Fibroblast of the aortic adventitia (primary cell): ENCODE data around the gene N4BP2L2. TPM values are rescaled to one million over a fixed set of nuclear protein-coding genes. Genes with fewer than 3 reads are reported as not detected.

Source experiments
- DNase-seq: peaks from one replicate; pipeline ENCODE4 v3.0.0-alpha.2; 2010; ENCODE audit warnings: low read depth
- H3K4me3 ChIP-seq: 2 replicates; pipeline ENCODE4 v1.5.1; 2011; ENCODE audit warnings: low read depth, mild to moderate bottlenecking, control low read depth, low read length, moderate library complexity
- total RNA-seq: library from RNA; depleted of rRNA; stranded (reverse); fragments of >200 nt; gene quantifications from 2 replicates; pipeline ENCODE4 v1.2.3, GENCODE V29; 2012; ENCODE audit warnings: low replicate concordance
- TF ChIP-seq, protein P1 (sequence below): IDR thresholded peaks from 2 replicates; pipeline ENCODE4 v1.5.1; 2011; ENCODE audit warnings: mild to moderate bottlenecking, low read length, control low read depth, inconsistent platforms; ENCODE audit not compliant: insufficient read depth

Gene N4BP2L2
- total RNA-seq, 1 donor, result 157 TPM

GRCh38 chr13:32530841-32531253 lies 7.7 kb downstream of the N4BP2L2 start:
- TF ChIP-seq, protein P1, sequence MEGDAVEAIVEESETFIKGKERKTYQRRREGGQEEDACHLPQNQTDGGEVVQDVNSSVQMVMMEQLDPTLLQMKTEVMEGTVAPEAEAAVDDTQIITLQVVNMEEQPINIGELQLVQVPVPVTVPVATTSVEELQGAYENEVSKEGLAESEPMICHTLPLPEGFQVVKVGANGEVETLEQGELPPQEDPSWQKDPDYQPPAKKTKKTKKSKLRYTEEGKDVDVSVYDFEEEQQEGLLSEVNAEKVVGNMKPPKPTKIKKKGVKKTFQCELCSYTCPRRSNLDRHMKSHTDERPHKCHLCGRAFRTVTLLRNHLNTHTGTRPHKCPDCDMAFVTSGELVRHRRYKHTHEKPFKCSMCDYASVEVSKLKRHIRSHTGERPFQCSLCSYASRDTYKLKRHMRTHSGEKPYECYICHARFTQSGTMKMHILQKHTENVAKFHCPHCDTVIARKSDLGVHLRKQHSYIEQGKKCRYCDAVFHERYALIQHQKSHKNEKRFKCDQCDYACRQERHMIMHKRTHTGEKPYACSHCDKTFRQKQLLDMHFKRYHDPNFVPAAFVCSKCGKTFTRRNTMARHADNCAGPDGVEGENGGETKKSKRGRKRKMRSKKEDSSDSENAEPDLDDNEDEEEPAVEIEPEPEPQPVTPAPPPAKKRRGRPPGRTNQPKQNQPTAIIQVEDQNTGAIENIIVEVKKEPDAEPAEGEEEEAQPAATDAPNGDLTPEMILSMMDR, result no peak
- peak; percentile 79 for DNase-seq
- peak overlapping the region; percentile 32 for H3K4me3 ChIP-seq

DNA sequence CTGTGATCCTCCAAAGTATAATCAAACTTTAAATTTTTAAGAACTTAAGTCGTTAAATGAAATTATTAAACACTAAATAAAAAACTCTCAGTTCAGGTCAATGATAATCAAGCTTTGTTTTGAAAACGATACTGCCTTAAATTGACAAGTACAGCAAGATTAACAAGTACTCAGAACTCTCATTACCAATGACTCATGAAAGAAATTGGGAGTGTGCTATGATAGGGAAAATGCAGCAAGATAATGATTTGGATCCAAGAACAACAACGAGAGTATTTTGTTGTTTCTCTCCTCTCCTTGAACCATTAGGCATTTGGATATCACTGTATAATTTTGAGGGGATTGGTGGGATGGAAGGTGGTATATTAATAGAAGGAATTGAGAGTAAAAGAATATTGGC lies 10.2 kb downstream of the N4BP2L2 start:
- DNase-seq, result peak; percentile 56
- TF ChIP-seq, protein P1, result no peak
- H3K4me3 ChIP-seq, result no peak overlapping the region

DNA sequence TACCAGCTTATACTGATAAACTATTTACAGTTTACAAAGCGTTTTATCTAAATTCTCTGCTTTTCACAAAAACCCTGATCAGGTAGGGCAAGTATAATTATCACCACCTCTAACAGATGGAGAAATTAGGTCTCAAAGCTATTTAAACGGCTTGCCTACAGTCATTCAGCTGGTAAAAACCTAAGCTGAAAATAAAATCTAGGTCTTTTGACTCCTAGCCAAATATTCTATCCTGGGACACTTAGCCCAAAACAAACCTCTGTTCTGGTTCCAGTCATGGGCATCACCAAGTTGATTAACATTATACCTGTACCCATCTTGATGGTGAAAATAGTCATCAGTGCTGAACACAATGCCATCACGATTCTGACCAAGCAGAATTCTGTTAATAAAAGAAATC lies 11.4 kb downstream of the N4BP2L2 start:
- TF ChIP-seq, protein P1, result no peak
- no peak for DNase-seq

DNA sequence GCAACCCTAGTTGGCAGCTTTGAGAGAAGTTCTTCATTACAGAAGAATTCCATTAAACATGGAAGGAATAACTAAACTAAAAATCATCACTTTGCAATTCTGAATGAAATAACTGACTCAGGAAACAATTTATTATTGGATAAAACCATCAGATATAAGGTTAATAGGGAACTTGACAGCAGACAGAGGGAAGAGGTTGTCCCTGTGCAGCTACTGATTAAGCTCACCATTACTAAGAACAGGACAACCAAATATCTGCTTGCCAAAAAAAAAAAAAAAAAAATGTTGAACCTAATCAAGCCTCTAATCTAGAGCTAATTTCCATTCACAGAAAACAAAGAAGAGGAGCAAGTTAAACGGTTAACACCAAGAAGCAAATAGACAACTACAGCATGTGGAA lies 12.8 kb downstream of the N4BP2L2 start:
- no peak overlapping the region for H3K4me3 ChIP-seq
- TF ChIP-seq, protein P1, result no peak
- no peak for DNase-seq

More for the DNA sequence above, 11.4 kb downstream of the N4BP2L2 start:
- no peak overlapping the region for H3K4me3 ChIP-seq

- TF ChIP-seq, protein P1, result no peak
- DNase-seq, result no peak
- no peak overlapping the region for H3K4me3 ChIP-seq
Observed at GRCh38 chr13:32515246-32515645, 23.3 kb downstream of the N4BP2L2 start.

DNA sequence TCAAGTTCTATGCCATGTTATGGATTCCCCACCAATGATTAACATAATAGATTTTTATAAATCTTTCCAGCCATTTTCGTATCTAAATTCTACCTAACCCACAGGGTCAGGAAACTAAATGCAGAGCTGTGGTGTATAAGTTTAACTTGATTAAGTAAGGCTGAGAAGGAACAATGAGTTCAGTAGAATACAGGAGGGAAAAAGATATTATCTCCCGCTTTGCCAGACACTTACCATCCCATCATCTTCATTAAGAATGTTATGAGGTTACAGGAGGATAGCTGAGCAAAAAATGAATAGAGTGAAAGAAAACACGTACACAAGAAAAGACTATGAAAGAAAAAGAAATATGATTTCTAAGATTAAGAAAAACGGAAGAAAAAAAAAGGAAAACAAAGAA lies 27.1 kb downstream of the N4BP2L2 start:
- DNase-seq, result no peak
- TF ChIP-seq, protein P1, result no peak

GRCh38 chr13:32504876-32505275 lies 33.7 kb downstream of the N4BP2L2 start:
- TF ChIP-seq, protein P1, result no peak
- no peak for DNase-seq
- H3K4me3 ChIP-seq, result no peak overlapping the region

More for the DNA sequence above, 27.1 kb downstream of the N4BP2L2 start:
- no peak overlapping the region for H3K4me3 ChIP-seq
